Right hindlimb (tissue), 1 donor: ENCODE measurements around the gene SMYD3.

Source experiments
- DNase-seq: peaks from one replicate; pipeline ENCODE4 v3.0.0-alpha.2; 2018

Gene SMYD3

DNA sequence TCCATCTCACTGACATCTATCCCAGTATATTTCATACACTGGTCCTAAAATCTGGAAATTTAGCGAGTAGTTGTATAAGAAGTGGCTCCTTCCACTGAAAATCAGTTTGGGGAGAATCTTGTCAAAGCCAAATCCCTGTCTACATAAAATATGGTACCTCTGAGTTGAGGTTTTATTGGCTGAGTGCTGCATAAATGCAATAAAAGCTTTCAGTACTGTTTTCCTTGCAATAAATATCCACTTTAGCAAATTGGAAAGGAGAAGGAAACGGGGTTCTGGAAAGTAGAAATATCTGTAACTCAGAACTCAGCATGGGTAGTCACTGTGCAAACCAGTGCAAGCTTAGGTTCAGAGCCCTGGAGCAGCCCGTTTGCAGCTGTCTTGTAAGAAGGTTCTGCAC is 580.2 kb downstream of the SMYD3 start:
- no peak for DNase-seq

DNA sequence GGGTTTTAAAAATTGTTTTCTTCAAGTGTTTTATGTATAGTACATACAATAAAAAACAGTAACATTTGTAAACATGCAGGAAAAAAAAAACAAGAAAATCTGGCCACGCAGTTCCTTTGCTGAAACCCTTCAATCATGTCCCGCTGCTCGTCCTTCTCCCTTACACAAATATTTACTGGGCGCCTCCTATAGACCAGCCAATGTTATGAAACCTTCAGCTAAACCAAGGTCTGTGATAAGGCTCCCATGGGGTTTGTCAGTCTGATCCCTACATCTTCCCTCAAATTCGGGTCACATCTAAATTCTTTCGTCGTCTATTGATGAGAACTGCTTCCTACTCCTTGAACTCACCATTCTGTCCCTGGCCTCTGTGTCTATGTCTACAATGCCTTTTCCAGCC is 583.9 kb downstream of the SMYD3 start:
- DNase-seq: no peak

DNA sequence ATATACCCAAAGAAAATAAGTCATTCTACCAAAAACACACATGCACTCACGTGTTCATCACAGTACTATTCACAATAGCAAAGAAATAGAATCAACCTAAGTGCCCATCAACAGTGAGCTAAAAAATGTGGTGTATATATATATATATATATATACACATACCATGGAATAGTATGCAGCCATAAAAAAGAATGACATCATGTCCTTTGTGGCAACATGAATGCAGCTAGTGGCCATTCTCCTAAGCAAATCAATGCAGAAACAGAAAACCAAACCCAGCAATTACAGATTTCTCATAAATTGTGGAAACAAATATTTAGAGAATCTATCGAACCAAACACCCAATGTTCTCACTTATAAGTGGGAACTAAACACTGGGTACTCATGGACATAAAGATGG is 585.7 kb downstream of the SMYD3 start:
- no peak for DNase-seq

DNA sequence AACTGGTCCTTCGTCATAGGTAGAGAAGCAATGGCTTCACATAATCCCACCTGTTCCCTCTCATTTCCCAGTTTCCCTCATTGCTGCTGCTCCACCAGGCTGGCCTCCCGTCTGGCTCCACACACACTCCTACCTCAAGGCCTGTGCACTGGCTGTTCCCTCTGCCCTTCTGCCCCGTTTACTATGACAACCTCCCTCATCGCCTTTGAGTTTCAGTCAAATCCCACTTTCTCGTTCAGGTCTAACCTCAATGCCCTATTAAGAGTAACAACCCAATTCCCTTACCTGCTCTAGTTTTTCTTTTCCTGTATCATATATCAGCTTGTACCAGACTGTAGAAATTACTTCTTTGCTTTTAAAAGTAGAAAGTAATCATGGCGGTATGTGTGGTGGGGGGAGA is 589.7 kb downstream of the SMYD3 start:
- DNase-seq: no peak

DNA sequence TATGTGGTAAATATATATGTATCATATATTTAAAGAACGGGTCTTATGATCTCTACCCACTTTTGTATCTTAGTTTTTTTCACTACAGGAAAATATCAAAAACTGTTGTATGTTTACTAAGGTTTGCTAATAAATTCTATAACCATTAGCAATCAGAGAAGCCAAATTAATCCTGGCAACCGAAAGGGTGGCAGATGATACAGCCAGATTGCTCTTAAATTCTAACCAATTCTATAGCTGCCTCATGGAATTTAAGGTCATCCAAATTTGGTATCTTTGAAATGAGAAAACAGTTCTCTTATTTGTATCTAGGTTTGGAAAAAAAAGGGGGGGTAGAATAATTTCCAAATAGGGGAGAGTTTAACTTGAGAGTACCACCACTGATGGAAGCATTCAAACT is 591.2 kb downstream of the SMYD3 start:
- DNase-seq: no peak

DNA sequence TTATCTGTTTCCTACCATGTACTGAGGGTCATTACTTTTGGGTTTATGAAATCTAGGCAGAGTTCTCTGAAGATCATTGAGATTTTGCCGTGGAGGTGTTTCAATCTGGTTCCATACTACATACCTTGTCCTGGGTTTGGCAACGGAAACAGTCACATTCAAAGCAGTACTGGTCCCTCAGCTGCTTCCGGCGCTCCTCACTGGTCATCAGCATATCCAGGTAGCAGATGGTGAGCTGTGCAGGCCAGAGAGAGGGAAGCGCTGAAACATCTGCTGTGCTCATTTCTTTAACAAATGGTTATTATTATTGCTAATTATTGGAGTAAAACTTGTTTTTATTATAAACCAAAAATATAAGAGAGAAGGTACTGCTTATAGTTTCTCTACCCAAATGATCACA is 591.7 kb downstream of the SMYD3 start:
- DNase-seq: no peak

DNA sequence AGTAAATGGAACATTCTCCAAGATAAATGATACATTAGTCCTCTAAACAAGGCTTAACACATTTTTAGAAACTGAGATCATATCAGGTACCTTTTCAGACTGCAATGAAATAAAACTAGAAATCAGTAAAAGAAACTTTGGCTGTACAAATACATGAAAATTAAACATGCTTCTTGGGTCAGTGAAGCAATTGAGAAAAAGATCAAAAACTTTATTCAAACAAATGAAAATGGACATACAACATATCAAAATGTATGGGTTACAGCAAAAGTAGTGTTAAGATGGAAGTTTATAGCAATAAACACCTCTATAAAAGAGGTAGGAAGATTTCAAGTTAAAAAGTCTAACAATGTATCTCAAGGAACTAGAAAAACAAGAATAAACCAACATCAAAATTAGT is 598.5 kb downstream of the SMYD3 start:
- DNase-seq: no peak

DNA sequence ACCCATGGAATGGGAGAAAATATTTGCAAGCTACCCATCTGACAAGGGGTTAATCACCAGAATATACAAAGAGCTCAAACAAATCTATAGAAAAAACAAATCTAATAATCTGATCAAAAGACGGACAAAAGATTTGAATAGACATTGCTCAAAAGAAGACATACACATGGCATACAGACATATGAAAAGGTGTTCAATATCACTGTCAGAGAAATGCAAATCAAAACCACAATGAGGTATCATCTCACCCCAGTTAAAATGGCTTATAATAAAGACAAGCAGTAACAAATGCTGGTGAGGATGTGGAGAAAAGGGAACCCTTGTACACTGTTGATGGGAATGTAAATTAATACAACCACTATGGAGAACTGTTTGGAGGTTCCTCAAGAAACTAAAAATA is 600.9 kb downstream of the SMYD3 start:
- no peak for DNase-seq

DNA sequence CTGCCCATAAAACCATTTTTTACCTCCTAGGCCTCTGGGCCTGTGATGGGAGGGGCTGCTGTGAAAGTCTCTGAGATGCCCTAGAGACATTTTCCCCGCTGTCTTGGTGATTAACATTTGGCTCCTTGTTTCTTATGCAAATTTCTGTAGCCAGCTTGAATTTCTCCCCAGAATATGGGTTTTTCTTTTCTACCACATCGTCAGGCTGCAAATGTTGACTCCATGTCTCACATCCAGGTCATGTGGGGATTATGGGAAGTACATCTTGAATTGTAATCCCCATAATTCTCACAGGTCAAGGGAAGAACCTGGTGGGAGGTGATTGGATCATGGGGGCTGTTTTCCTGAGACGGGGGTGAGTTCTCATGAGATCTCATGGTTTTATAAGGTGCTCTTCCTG is 603.2 kb downstream of the SMYD3 start:
- DNase-seq: no peak

DNA sequence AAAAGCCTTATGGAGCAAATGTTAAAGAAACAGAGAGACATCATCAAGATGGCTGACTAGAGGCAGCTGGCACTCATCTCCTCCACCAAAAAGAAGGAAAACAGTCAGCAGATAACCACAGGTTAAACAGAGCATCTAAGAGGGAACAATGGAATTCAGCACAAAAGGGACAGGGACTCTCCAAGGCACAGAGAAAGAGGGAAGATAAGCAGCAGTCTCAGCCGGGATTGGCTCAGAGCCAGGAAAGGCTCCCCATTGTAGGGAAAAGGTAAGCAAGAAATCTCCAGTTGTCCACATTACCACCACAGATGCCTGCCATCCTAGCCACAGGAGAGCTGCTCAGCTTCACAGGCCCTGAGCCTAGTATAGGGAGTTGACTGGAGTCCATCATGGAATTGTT is 605.5 kb downstream of the SMYD3 start:
- no peak for DNase-seq

DNA sequence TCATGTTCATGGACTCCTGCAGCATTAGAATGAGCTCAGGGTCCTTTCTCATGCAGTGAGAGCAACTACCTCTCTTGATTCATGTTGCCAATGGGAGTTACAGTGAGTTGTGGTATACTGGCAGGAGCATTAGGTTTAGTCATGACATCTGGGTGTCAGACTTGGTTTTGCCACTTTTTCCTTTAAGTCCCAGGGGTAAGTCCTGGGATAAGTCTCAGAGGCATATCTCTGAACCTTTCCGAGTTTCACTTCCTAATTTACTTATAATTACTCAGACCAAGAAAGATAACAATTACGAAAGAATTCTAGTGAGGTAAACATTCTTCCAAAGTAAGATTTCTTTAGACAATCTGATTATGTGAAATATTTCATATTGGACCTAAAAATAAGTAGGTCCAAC is 606.0 kb downstream of the SMYD3 start:
- no peak for DNase-seq

DNA sequence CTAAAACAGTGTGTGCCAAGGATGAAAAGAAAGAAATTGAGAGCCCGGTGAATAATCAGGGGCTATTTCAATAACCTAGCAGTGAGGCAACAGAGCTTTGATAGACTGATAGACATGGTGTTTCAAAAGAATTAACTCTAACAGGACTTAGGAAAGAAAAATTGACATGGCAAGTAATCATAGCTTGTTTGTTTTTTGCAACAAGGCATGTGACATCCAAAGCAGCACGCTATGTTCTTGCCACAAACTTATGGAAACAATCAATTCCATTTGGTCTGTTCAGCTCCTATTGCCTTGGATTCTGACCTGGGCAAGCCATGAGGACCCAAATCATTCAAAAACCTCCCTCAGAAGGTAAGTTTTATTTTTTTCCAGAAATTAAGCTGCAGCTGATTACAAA is 608.5 kb downstream of the SMYD3 start:
- DNase-seq: no peak

DNA sequence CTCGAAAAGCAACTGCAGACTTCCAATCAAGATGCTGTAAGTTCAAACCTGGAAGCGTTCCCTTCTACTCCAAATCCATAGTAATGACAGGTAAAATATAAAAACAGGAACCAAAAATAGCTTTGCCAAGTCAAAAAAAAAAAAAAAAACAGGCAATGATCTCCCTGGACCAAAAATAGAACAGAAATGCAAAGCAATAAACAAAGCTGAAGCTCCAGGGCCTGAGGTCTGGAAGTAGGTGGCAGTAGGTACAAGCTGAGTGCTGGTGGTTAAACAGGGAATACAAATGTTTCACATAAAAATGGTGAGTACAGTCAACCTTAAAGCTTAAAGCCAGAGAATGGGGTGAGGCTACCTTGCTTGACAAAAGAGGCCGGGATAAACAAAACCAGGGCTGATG is 610.8 kb downstream of the SMYD3 start:
- no peak for DNase-seq

DNA sequence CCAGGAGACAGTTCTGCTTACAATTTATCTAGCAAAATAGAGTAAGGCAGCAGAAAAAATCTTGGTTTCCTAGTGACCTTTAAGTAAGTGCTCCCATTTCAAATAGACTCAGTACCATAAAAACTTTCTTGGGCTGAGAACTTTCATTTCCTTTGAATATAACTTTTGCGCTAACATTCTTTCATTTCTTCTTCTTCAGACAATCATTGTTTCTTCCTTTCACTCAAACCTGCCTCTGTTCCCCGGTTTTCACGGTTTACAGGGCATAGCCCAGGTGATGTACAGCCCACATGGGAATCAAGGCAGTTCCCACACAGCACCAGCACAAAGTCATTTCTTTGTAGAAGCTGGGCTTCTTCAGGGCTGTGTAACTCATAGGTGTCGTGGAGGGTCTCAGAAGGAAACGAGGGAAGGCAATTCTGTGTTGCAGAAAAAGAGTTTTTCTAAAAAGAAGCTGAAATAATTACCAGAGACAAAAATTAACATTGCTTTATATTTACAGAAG is 611.6 kb downstream of the SMYD3 start:
- DNase-seq: no peak

DNA sequence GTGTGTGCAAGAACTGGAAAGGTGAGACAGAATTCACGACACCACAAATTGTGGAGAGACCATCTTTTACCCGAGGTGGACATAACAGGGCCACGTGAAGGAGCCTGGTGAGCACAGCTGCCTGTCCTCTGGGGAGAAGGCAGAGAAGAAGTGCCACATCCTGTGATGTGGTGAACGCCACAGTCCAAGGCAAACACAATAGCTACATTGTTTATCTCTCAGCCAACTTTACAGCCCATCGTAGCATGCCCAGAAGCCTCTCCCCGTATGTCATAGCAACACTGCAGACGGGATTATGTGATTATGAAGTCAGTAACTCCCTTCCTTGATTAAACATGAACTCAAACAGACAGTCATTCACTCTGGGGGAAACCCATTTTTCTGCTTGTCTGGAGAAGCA is 612.2 kb downstream of the SMYD3 start:
- DNase-seq: no peak

DNA sequence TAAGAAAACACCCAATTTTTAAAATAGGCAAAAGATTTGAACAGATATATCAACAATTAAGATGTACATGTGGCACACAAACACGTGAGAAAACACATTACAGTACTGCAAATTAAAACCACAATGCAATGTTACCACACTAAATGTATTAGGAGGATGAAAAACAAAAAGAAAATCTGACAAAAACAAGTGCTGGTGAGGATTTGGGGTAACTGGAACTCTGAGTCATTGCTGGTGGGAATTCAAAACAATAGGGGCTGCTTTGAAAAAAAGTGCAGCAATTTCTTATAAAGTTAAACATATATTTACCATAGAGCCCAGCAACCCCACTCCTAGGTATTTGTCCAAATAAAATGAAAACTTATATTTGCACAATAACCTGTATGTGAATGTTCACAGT is 614.1 kb downstream of the SMYD3 start:
- no peak for DNase-seq

DNA sequence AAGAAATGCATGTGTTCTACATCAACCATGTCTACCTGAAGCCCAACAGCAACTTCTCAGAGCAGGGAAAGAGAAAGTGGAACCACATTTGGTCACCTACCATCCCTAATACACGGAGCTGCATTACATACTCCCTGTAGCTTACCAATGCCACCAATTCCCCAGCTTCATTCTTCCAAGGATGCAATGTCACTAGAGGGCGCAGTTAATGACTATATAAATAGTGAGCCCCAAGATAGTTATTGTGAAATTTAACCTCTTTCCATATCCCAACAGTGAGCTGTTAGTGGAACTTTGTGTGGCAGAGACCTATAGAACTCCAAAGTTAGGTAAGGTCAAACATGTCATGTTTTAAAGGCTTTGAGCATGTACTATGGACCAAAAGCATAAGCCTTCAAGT is 618.3 kb downstream of the SMYD3 start:
- DNase-seq: no peak

DNA sequence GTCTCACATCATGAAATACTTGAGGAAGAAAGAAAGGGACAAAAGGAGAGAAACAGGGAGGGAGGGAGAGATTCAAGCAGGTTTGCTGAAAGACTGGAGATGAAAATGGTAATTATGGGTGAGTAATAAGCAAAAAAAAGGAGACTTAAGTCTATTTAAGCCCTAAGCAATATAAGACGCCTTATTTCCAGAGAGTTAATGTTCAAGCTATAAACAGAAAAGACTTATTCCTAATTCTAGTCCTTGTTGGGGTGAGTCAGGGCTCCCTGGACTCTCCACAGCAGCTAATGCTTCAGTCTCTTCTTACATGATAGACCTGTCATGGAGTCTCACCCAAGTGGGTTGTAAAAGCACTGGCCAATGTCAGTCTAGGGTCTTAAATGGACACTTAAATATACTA is 619.2 kb downstream of the SMYD3 start:
- DNase-seq: no peak

DNA sequence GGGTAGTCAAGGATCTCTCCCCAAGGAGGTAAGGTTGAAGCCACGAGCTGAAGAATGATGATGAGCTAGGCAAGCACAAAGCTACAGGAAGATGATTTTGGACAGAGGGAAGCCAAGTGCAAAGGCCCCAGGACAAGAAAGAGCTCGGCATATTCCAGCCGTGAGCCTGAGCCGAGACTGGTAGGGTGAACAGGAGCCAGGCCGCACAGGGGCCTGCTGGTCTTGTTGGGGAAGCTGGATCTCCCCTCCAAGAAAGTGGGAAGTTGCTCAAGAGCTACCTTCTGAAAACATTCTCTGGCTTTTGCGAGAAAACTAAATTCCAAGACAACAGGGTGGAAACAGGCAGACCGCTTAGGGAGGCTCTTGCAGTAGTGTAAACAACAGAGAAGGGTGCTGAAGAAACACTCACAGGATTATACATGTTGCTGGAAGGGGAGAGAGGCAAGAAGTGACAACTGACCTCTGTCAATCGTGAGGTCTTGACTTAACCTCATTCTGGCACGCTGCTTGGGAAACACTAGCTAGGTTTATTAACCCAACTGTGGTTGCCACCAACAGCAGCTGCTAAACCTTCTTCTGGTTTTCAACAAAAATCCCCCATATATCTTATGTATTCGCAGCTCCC is 625.2 kb downstream of the SMYD3 start:
- DNase-seq: no peak

DNA sequence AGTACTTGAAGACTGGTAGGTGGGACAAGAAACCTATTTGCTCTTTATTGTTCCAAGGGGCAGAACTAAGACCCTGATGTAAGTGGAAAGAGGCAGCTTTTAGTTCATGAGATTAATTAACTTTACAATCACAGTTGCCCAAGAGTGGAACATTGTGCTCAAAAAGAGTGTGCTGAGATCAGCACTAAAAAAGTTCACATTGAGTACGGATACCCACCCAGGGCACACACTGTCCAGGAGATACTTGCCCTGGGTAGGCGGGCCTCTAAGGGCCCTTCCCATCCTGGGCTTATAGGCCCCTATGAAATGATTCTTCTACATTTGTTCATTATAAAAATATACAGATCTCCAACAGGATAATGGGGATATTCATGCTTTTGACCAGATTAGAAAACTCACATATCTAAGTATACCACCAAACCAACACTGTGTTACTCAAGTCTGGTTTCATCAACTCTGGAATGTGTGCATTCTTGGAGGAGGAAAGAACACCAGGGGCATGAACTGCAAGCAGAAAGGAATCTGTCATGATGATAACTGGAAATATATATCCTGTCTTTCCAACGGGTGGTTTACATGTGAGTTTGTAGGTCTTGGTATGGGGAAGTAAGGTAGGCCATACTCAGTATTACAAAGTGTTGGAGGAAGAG is 626.2 kb downstream of the SMYD3 start:
- DNase-seq: no peak

DNA sequence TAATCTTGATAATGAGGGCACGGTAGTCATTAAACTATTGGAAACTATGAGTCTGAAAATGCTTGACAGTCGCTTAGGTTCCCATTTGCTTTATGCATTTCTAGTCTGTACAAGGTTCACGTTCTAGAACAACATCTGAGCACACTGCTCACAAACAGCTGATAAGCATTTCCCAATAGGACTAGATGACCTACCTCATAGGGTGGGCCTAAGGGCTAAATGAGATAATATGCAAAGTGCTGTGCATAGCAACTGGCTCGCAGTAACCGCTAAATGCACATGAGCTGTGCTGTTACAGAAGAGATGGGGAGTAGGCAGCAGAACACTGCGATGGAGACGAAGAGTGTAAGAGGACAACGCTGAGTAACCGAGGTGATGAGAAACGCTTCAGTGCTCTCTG is 628.0 kb downstream of the SMYD3 start:
- DNase-seq: no peak

DNA sequence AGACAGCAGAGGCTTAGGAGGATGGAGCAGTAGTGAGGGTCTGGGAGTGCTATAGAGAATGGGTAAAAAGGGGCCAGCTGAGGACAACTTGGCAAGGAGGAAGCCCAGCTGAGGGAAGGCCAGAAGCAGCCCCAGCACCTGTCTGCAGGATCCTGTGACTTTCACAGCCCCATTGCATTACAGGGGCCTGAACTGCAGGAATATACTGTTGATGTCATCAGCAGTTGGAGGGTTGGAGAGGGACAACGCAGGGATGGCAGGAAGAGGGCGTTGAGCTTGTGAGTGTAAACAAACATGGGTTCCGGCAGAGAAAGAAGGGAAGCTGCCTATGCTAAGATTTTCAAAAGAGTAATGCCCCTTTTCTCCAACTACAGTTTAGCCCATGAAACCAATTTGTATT is 628.5 kb downstream of the SMYD3 start:
- no peak for DNase-seq

DNA sequence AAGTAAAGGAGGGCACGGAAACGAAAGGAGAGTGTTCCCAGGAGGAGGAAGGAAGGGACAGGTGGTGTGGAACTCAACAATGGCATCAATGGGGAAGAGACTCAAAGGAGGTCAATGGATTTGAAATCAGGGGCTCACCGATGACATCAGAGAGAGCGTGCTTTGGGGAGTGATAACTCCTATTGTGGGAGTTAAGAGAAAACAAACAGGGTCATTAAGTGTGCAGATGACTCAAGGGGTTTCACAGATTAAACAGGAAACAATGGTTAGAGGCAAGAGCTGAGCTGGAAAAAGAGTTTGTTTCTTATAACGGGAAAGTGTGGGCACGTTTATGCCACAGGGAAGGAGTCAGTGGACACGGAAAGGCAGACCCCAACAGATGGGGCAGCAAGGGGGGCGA is 629.1 kb downstream of the SMYD3 start:
- DNase-seq: no peak

DNA sequence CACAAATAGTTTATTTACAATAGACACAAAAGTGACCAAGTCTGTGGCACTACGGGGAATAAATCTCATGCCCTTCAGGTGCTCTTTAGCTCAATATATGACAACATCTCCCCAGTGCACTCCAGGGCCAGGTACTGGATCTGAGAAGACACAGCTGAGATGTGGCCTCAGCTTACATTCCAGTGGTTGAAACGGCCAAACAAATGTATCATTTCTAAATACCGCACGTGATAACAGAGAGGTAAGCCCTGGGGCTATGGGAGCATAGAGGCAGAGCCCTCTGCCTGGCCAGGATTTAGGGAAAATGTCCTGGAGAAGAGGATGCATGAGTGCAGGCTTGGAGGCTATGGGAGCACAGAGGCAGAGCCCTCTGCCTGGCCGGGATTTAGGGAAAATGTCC is 630.5 kb downstream of the SMYD3 start:
- no peak for DNase-seq

DNA sequence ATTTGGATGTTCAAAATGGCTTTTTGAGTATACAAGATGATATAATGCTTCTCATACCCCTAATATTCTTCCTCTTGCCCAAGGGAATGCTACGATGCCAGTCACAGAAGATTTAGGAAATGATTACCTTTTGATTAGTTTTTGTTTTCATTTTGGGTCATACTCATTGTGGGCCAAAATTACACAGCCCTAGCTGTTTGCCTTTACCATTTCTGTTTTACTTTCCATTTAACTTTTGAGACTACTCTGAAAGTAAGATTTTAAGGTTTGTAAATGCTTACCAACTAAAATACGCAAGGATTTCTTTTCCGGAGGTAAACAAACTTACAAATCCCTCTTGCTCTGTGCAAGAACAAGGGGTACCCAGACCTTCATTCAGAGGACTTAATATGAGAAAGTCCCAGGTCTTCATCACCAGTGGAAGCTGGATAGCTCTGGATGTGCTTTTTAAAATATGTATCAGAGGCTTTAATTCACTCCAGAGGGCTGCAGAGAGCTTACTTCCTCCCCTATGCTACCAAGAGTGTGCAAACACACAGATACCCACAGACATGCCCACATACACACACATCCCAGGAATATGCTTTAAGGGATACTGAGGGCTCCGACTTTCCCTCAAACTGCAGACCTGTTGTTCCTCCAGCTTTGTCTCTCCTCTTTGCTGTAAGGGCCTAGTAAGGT is 631.4 kb downstream of the SMYD3 start:
- no peak for DNase-seq
